Spleen (tissue), 11 donors: ENCODE measurements around the gene EPHA2. TPM values are rescaled to one million over a fixed set of nuclear protein-coding genes. Genes with fewer than 3 reads are reported as not detected.

Experiments used
- DNase-seq: peaks from one replicate; pipeline ENCODE4 v3.0.0-alpha.2; 2020
- H3K27ac ChIP-seq, 8 donors: fragments of 200-600 bp; sonication (generic) in 7 of 8; 1 replicate in 4 of 8; 2 replicates in 4 of 8; pipeline versions ENCODE4 v1.5.0 to v1.8.0; 2016 to 2021; ENCODE audit warnings: inconsistent platforms in 4 of 8, mild to moderate bottlenecking in 4 of 8, moderate library complexity in 1 of 8
- H3K27me3 ChIP-seq, 7 donors: fragments of 200-600 bp; sonication (generic) in 6 of 7; replicated peaks in 1 of 7; 1 replicate in 4 of 7; 2 replicates in 3 of 7; pipeline versions ENCODE4 v1.5.0 to v1.8.0; 2016 to 2021; ENCODE audit warnings: inconsistent platforms in 3 of 7, mild to moderate bottlenecking in 1 of 7
- H3K36me3 ChIP-seq, 6 donors: fragments of 200-600 bp; sonication (generic) in 5 of 6; 1 replicate in 4 of 6; 2 replicates in 2 of 6; pipeline versions ENCODE4 v1.5.0 to v1.8.0; 2016 to 2021; ENCODE audit warnings: inconsistent platforms in 2 of 6
- H3K4me1 ChIP-seq, 6 donors: fragments of 200-600 bp; sonication (generic) in 5 of 6; 1 replicate in 3 of 6; 2 replicates in 3 of 6; pipeline versions ENCODE4 v1.5.0 to v1.8.0; 2016 to 2021; ENCODE audit warnings: inconsistent platforms in 3 of 6
- H3K4me3 ChIP-seq, 8 donors: fragments of 200-600 bp; sonication (generic) in 7 of 8; 1 replicate in 4 of 8; 2 replicates in 4 of 8; pipeline versions ENCODE4 v1.5.0 to v1.8.0; 2016 to 2021; ENCODE audit warnings: inconsistent platforms in 4 of 8, mild to moderate bottlenecking in 4 of 8, moderate library complexity in 2 of 8
- H3K9me3 ChIP-seq, 8 donors: fragments of 200-600 bp; sonication (generic) in 7 of 8; 1 replicate in 4 of 8; 2 replicates in 4 of 8; pipeline versions ENCODE4 v1.5.0 to v1.8.0; 2016 to 2021; ENCODE audit warnings: inconsistent platforms in 4 of 8
- POLR2A ChIP-seq, 3 donors: fragments of 450-650 bp; IDR thresholded peaks; one replicate each; pipeline ENCODE4 v1.5.1; 2017; ENCODE audit warnings: antibody characterized with exemption in 3 of 3, mild to moderate bottlenecking in 1 of 3
- POLR2AphosphoS5 ChIP-seq, 3 donors: sonication (generic); formaldehyde crosslinking; IDR thresholded peaks; one replicate each; pipeline ENCODE4 v1.5.1; 2017; ENCODE audit warnings: antibody characterized with exemption in 3 of 3
- WGBS, 5 donors: extraction: QIAGEN DNeasy Blood & Tissue Kit in 3 of 5; methylation state at CpG; one replicate each; pipeline versions ENCODE4 v1.1.5 to v1.1.7; 2013 to 2018; 5-methylcytosine and 5-hydroxymethylcytosine counted together
- intact Hi-C: fragments of 100-400 bp; cut with DNase I; formaldehyde crosslinking; loops from one replicate; pipeline ENCODE4 v1.15.0; 2023; ENCODE audit warnings: low total_unique reads
- polyA plus RNA-seq, 3 donors: library from polyadenylated mRNA; stranded (reverse); fragments of 200-250 nt; gene quantifications; one replicate each; pipeline ENCODE4 v1.2.1, GENCODE V29; 2013
- total RNA-seq, 7 donors: library from RNA; depleted of rRNA in 3 of 7; stranded (reverse); fragments of >200 nt in 3 of 7; fragmentation: NEBNext Ultra II Directional in 4 of 7; extraction: Animal tissue kit (Norgen Biotek cat#: 25700) in 4 of 7; gene quantifications; one replicate each; pipeline versions ENCODE4 v1.1.0 to v1.2.1, GENCODE V29; 2016 to 2021
- TF ChIP-seq, protein P1 (sequence below), 11 experiments: fragments of 200-600 bp in 7 of 11; fragments of 450-650 bp in 4 of 11; sonication (generic) in 4 of 11; IDR thresholded peaks in 8 of 11; conservative IDR thresholded peaks in 3 of 11; 1 replicate in 7 of 11; 2 replicates in 4 of 11; pipeline versions ENCODE4 v1.4.0 to v1.8.0; 2016 to 2021; ENCODE audit warnings: antibody characterized with exemption in 11 of 11, inconsistent platforms in 4 of 11, mild to moderate bottlenecking in 1 of 11
- donor health status: healthy with polysubstance abuse.
- donor health status: DM: no; HTN: no; CAD: no; lungs with moderate emphysema.
- donor health status: DM: no; HTN: no; CAD: no.
- donor health status: Bipolar disorder and iron deficiency.
- donor health status: healthy.
- donor health status: DM: no; HTN: no; CAD: no.
- donor health status: DM: yes; HTN: yes; CAD: no.

The EPHA2 gene
- total and polyA plus RNA-seq, 10 donors: 2.0 to 35.7 (median 14.8) TPM

DNA sequence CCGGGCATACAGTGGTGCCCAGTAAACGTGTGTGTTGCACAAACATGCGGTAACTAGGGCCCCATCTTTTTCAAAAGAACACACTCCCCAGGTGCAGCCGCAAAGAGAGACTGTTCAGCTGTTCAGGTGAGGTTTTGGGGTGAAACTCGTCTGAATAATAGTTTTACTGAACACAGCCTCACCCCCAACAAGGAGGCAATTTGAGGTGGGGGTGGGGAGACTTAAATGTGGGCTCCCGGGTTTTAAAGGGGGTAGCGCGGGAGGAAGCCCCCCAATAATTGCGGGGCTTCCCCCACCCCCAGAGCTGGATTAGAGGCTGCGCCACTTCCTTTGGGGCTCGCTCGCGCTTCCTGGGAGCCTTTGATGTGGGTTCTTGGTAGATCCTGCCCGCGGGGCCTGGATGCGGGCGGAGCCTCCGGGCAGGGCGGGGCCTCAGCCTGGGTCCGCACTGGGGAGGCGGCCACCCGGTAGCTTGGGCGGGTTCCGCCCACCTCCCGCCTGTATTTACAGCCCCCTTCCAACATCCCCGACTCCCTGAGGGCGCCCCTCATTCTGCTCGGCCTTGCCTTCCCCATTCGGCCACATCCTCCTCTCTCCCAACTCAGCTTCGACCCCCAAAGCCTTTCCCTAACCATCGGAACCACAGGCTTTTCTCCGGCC lies 6.4 kb upstream of the EPHA2 start:
- H3K27me3 ChIP-seq: peaks cover 0 to 13% (median 0%) of the 10 kb centered on the region in 7 donors
- DNase-seq: no peak
- intact Hi-C loops: no loop called here
- H3K4me3 ChIP-seq: peak overlapping the region in 1 of 8 donors; percentile 46
- no peaks in the 10 kb centered on the region for H3K9me3 ChIP-seq
- 21 to 37% (median 23%) methylated on average over 32 of the region's 32 CpGs for WGBS, 5 donors
- TF ChIP-seq POLR2A (IDR thresholded peaks at IDR 0.05) (no peak), POLR2AphosphoS5 (IDR thresholded peaks at IDR 0.05) (peak in 1 of 3 donors; percentile 54)
- peaks cover 0 to 43% (median 23%) of the 10 kb centered on the region in 6 donors for H3K4me1 ChIP-seq
- no peaks in the 10 kb centered on the region for H3K36me3 ChIP-seq
- peak overlapping the region in 3 of 8 donors; percentile 0 to 18 (median 8) for H3K27ac ChIP-seq

DNA sequence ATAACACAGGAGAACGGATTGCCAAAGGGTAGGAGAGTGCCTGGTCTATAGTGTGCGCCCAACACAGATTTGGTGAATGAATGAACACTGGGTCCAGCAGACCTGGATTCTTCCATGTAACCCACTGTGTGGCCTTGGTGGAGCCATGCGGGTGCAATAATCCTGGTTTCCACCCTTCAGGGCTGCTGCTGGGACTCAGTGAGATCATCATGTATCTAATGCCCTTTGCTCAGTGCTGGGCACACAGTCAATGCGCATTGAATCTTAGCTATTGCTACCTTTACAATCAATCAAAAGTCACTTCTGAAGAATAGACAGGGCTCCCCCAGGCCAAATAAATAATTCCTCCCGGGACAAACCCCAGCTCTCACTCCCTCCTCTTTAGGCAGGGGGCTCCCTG lies 5.8 kb upstream of the EPHA2 start:
- H3K27ac ChIP-seq: peak overlapping the region in 2 of 8 donors; percentile 8 to 18
- H3K36me3 ChIP-seq: no peaks in the 10 kb centered on the region
- TF ChIP-seq, protein P1, sequence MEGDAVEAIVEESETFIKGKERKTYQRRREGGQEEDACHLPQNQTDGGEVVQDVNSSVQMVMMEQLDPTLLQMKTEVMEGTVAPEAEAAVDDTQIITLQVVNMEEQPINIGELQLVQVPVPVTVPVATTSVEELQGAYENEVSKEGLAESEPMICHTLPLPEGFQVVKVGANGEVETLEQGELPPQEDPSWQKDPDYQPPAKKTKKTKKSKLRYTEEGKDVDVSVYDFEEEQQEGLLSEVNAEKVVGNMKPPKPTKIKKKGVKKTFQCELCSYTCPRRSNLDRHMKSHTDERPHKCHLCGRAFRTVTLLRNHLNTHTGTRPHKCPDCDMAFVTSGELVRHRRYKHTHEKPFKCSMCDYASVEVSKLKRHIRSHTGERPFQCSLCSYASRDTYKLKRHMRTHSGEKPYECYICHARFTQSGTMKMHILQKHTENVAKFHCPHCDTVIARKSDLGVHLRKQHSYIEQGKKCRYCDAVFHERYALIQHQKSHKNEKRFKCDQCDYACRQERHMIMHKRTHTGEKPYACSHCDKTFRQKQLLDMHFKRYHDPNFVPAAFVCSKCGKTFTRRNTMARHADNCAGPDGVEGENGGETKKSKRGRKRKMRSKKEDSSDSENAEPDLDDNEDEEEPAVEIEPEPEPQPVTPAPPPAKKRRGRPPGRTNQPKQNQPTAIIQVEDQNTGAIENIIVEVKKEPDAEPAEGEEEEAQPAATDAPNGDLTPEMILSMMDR (IDR thresholded peaks at IDR 0.05 in 8 of 11, conservative IDR thresholded peaks at IDR 0.05 in 3 of 11): no peak
- TF ChIP-seq POLR2A (IDR thresholded peaks at IDR 0.05) (no peak), POLR2AphosphoS5 (IDR thresholded peaks at IDR 0.05) (no peak)
- intact Hi-C loops: no loop called here
- peaks cover 0 to 46% (median 25%) of the 10 kb centered on the region in 6 donors for H3K4me1 ChIP-seq
- WGBS, 5 donors: 76 to 88% (median 79%) methylated on average over 5 of the region's 5 CpGs
- peaks cover 0 to 9% (median 0%) of the 10 kb centered on the region in 7 donors for H3K27me3 ChIP-seq
- no peak for DNase-seq
- no peak overlapping the region for H3K4me3 ChIP-seq
- H3K9me3 ChIP-seq: no peaks in the 10 kb centered on the region

DNA sequence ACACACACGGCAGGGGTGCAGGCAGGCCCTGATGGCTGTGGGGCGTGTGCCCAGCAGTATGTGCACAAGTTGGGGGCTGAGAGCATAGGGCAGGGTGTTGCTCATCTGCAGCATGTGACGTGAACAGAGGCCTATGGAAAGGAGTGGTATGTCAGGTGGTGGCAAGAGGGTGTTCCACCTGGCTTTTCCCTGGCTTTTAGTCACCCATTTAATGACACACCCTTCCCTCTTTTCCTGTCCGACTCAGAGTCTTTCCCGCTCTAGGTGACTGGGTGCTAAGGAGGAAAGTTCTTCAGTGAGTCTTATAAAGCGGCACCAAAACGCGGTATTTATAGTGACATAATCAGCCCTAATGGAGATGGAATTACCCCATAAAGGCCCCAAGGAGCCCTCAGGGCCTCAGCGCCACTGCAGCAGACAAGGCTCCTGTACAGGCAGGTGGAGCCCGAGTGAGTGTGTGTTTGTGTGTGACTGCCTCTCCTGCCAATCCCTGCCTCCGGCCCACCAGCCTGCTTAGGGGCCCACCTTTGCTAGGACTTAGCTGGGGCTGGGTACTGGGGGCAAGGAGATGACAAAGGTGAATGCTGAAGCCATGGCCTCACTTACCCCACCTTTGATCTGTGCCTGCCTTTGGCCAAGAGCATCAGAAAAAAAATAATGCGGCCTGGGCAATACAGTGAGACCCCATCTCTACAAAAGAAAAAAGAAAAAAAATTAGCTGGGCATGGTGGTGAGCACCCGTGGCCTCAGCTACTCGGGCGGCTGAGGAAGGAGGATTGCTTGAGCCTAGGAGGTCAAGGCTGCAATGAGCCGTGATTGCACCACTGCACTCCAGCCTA lies 3.3 kb upstream of the EPHA2 start:
- H3K27ac ChIP-seq: no peak overlapping the region
- DNase-seq: no peak
- no peaks in the 10 kb centered on the region for H3K9me3 ChIP-seq
- no peak overlapping the region for H3K4me3 ChIP-seq
- intact Hi-C loops: no loop called here
- H3K27me3 ChIP-seq: peaks cover 0 to 29% (median 13%) of the 10 kb centered on the region in 7 donors
- 81 to 93% (median 84%) methylated on average over 16 of the region's 16 CpGs for WGBS, 5 donors
- TF ChIP-seq POLR2AphosphoS5 (IDR thresholded peaks at IDR 0.05) (no peak), POLR2A (IDR thresholded peaks at IDR 0.05) (no peak)
- TF ChIP-seq, protein P1 (IDR thresholded peaks at IDR 0.05 in 8 of 11, conservative IDR thresholded peaks at IDR 0.05 in 3 of 11): no peak
- no peaks in the 10 kb centered on the region for H3K36me3 ChIP-seq
- peaks cover 21 to 65% (median 47%) of the 10 kb centered on the region in 6 donors for H3K4me1 ChIP-seq

DNA sequence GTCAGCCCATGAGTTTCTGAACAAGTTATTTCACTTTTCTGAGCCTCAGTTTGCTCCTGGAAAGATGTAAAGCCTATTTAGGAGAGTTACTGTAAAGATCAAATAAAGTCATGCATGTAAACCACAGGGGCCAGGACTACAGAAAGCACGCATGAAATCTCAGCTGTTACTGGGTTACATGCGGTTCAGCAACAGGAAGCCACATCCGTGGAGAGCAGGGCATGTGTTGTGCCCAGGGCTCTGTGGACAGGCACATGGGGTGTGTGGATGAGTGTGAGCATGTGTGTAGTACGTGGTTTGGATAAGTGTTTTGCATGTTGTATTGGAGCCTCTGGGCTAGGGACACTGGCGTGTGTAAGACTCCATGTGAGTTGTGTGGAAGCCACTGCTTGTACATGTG lies 2.2 kb upstream of the EPHA2 start:
- Histone ChIP-seq H3K36me3 (no peaks in the 10 kb centered on the region), H3K27me3 (peaks cover 0 to 41% (median 13%) of the 10 kb centered on the region in 7 donors), H3K4me3 (no peak overlapping the region), H3K4me1 (peaks cover 26 to 70% (median 56%) of the 10 kb centered on the region in 6 donors), H3K27ac (no peak overlapping the region), H3K9me3 (no peaks in the 10 kb centered on the region)
- intact Hi-C loops: no loop called here
- DNase-seq: no peak
- peak in 1 of 3 donors; percentile 21 for TF ChIP-seq POLR2AphosphoS5 (IDR thresholded peaks at IDR 0.05)
- TF ChIP-seq, protein P1 (IDR thresholded peaks at IDR 0.05 in 8 of 11, conservative IDR thresholded peaks at IDR 0.05 in 3 of 11): no peak
- 42 to 58% (median 49%) methylated on average over 5 of the region's 5 CpGs for WGBS, 5 donors
